Fibroblast of lung (primary cell): ENCODE data around the gene CDC5L. TPM values are rescaled to one million over a fixed set of nuclear protein-coding genes. Genes with fewer than 3 reads are reported as not detected.

Experiments used
- DNase-seq, 2 donors: peaks; one replicate each; pipeline versions ENCODE4 v3.0.0 to v3.0.0-alpha.2; 2010; ENCODE audit warnings: low read depth in 2 of 2
- H2AFZ ChIP-seq: 2 replicates; pipeline ENCODE4 v1.5.1; 2012; ENCODE audit warnings: low read length, control low read depth, inconsistent platforms
- H3K27ac ChIP-seq: 2 replicates; pipeline ENCODE4 v1.5.1; 2011; ENCODE audit warnings: low read length, control low read depth; ENCODE audit not compliant: insufficient read depth
- H3K27me3 ChIP-seq: 2 replicates; pipeline ENCODE4 v1.5.1; 2011; ENCODE audit warnings: mild to moderate bottlenecking, low read length; ENCODE audit not compliant: control insufficient read depth, insufficient read depth
- H3K36me3 ChIP-seq: 2 replicates; pipeline ENCODE4 v1.5.1; 2011; ENCODE audit warnings: low read length; ENCODE audit not compliant: control insufficient read depth, insufficient read depth
- H3K4me1 ChIP-seq: 2 replicates; pipeline ENCODE4 v1.5.1; 2011; ENCODE audit warnings: low read length; ENCODE audit not compliant: control insufficient read depth, insufficient read depth; ENCODE audit errors: extremely low read depth
- H3K4me2 ChIP-seq: 2 replicates; pipeline ENCODE4 v1.5.1; 2011; ENCODE audit warnings: low read length, control low read depth; ENCODE audit not compliant: insufficient read depth; ENCODE audit errors: extremely low read depth
- H3K4me3 ChIP-seq, 4 experiments: fragments of 200-600 bp in 1 of 4; sonication (generic) in 1 of 4; replicated peaks in 1 of 4; 2 replicates each; pipeline ENCODE4 v1.5.1; 2011 to 2016; ENCODE audit warnings: low read length in 4 of 4, low read depth in 3 of 4, mild to moderate bottlenecking in 3 of 4, control low read depth in 2 of 4, inconsistent platforms in 1 of 4, mixed read lengths in 1 of 4; ENCODE audit not compliant: insufficient read depth in 1 of 4; ENCODE audit errors: control extremely low read depth in 1 of 4
- H3K79me2 ChIP-seq: 2 replicates; pipeline ENCODE4 v1.5.1; 2012; ENCODE audit warnings: mild to moderate bottlenecking, low read length, inconsistent platforms; ENCODE audit not compliant: control insufficient read depth, insufficient read depth
- H3K9ac ChIP-seq: 2 replicates; pipeline ENCODE4 v1.5.1; 2011; ENCODE audit warnings: mild to moderate bottlenecking, low read length, control low read depth; ENCODE audit not compliant: insufficient read depth
- H3K9me3 ChIP-seq: 2 replicates; pipeline ENCODE4 v1.5.1; 2012; ENCODE audit warnings: low read depth, low read length; ENCODE audit not compliant: control insufficient read depth, insufficient read depth
- H4K20me1 ChIP-seq: 2 replicates; pipeline ENCODE4 v1.5.1; 2011; ENCODE audit warnings: low read length; ENCODE audit not compliant: control insufficient read depth, insufficient read depth; ENCODE audit errors: extremely low read depth
- EZH2 ChIP-seq: IDR thresholded peaks from 2 replicates; pipeline ENCODE4 v1.5.1; 2012; ENCODE audit warnings: low read length, control low read depth, mild to moderate bottlenecking; ENCODE audit errors: missing control alignments
- polyA plus RNA-seq, 2 donors: library from polyadenylated mRNA; depleted of rRNA in 1 of 2; stranded (reverse) in 1 of 2; unstranded in 1 of 2; fragments of >200 nt; gene quantifications; 2 replicates each; pipeline ENCODE4 v1.2.1, GENCODE V29; 2011 to 2012; ENCODE audit warnings: missing spikeins in 1 of 2
- total RNA-seq: library from RNA; depleted of rRNA; stranded (reverse); fragments of >200 nt; gene quantifications from 2 replicates; pipeline ENCODE4 v1.2.1, GENCODE V29; 2014
- TF ChIP-seq, protein P1 (sequence below), 2 donors: IDR thresholded peaks in 1 of 2; conservative IDR thresholded peaks in 1 of 2; 1 replicate in 1 of 2; 2 replicates in 1 of 2; pipeline ENCODE4 v1.5.1; 2011 to 2012; ENCODE audit warnings: low read length in 2 of 2, control low read depth in 1 of 2, inconsistent platforms in 1 of 2, low read depth in 1 of 2, mild to moderate bottlenecking in 1 of 2

The CDC5L gene
- total and polyA plus RNA-seq, 2 donors (not counting 1 experiment from before 2014, with no cell fraction given): 18.7 to 22.5 TPM

DNA sequence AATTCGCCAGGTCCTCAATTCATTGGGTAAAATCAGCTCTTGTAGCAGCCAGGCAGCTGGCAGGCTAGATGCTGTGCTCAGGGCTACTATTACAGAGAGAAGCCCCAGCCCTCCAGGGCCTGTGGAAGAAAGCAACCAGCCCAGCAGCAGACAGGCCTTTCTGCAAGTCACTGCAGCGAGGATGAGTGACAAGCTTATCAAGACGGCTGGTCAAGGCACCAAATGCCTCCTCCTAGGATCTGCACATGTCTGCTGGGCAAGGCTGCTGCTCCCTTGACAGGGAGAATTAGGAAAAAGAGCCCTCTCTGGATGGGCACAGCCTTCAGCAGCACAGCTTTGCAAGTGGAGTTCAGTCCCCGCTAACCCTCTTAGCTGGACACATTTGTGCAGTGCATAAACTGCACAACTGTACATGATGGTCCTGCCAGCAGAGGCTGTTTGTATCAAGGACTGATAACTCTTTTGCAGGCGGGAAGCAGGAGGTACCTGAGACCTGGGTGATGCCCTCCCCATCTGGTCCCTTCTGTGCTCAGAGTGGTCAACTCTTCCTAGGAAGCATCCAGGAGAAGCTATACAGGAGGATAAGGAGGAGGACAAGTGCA is 89.9 kb downstream of the CDC5L start:
- Histone ChIP-seq H3K9ac (no peak overlapping the region), H4K20me1 (no peaks in the 10 kb centered on the region), H3K4me2 (no peak overlapping the region), H3K36me3 (no peaks in the 10 kb centered on the region), H2AFZ (no peak overlapping the region), H3K9me3 (no peaks in the 10 kb centered on the region), H3K4me1 (no peaks in the 10 kb centered on the region), H3K4me3 (no peak overlapping the region), H3K79me2 (no peaks in the 10 kb centered on the region), H3K27ac (no peak overlapping the region), H3K27me3 (peaks cover 7% of the 10 kb centered on the region)
- no peak for DNase-seq
- no peak for TF ChIP-seq EZH2
- TF ChIP-seq, protein P1, sequence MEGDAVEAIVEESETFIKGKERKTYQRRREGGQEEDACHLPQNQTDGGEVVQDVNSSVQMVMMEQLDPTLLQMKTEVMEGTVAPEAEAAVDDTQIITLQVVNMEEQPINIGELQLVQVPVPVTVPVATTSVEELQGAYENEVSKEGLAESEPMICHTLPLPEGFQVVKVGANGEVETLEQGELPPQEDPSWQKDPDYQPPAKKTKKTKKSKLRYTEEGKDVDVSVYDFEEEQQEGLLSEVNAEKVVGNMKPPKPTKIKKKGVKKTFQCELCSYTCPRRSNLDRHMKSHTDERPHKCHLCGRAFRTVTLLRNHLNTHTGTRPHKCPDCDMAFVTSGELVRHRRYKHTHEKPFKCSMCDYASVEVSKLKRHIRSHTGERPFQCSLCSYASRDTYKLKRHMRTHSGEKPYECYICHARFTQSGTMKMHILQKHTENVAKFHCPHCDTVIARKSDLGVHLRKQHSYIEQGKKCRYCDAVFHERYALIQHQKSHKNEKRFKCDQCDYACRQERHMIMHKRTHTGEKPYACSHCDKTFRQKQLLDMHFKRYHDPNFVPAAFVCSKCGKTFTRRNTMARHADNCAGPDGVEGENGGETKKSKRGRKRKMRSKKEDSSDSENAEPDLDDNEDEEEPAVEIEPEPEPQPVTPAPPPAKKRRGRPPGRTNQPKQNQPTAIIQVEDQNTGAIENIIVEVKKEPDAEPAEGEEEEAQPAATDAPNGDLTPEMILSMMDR (conservative IDR thresholded peaks at IDR 0.05 in 1 of 2, IDR thresholded peaks at IDR 0.05 in 1 of 2; ENCODE audit: low read depth in 1 of 2, low read length in 2 of 2): no peak

DNA sequence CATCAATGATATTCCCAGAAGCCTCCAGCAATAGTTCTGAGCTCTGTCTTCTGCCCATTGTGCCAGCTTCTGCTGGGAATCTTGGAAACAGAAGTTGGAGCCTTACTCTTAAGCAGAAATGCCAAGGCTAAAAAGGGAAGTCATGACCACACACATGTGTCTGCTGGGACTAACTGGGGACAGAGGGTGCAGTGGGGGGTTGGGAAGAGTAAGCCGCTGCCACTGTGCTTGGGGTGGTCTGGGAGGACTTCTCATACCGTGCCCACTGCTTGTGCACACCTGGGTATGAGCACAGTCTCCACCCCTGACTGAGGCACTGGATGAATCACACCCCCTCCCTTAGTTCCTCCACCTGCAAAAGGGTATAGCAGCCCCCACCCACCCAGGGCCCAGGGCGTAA is 90.7 kb downstream of the CDC5L start:
- H3K27me3 ChIP-seq: peaks cover 12% of the 10 kb centered on the region
- TF ChIP-seq, protein P1 (conservative IDR thresholded peaks at IDR 0.05 in 1 of 2, IDR thresholded peaks at IDR 0.05 in 1 of 2; ENCODE audit: low read depth in 1 of 2, low read length in 2 of 2): no peak
- no peak for TF ChIP-seq EZH2
- no peaks in the 10 kb centered on the region for H4K20me1 ChIP-seq
- no peak overlapping the region for H2AFZ ChIP-seq
- H3K4me2 ChIP-seq: no peak overlapping the region
- H3K9ac ChIP-seq: no peak overlapping the region
- no peaks in the 10 kb centered on the region for H3K4me1 ChIP-seq
- H3K79me2 ChIP-seq: no peaks in the 10 kb centered on the region
- H3K27ac ChIP-seq: no peak overlapping the region
- no peak overlapping the region for H3K4me3 ChIP-seq
- H3K9me3 ChIP-seq: no peaks in the 10 kb centered on the region
- no peaks in the 10 kb centered on the region for H3K36me3 ChIP-seq
- DNase-seq: no peak

DNA sequence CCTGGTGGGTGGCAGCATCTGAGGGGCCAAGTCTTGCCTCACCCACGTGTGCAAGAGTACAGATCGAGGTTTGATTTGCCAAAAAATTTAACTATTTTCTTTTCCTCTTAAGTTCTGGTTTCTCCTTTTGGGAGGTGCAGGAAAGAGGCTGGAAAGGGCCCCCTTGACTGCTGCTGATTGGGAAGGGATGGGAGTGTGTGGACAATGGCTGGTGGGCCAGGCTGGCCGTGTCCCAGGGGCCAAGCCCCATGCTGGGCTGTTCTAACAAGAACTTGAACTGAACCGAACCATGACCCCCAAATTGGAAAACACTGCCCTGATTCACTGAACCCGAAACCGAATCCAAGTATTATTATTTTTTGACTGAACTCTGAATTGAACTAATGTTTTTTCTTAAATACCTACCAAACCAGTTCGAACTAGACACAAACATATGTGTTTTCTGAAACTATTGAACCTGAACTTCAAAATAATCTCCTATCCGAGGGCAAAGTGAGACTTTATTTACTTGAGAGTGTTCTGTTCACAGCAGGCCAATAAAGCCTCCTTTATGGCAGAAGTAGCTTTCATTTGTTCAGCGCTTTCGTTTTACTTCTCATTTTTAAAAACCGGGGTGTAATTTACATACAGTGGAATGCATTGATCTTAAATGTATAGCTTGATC is 91.2 kb downstream of the CDC5L start:
- Histone ChIP-seq H3K36me3 (no peaks in the 10 kb centered on the region), H3K9me3 (no peaks in the 10 kb centered on the region), H3K4me1 (no peaks in the 10 kb centered on the region), H3K9ac (no peak overlapping the region), H4K20me1 (no peaks in the 10 kb centered on the region), H3K4me3 (no peak overlapping the region), H3K27me3 (peaks cover 12% of the 10 kb centered on the region), H2AFZ (no peak overlapping the region), H3K27ac (no peak overlapping the region), H3K4me2 (no peak overlapping the region), H3K79me2 (no peaks in the 10 kb centered on the region)
- DNase-seq: no peak
- TF ChIP-seq, protein P1 (conservative IDR thresholded peaks at IDR 0.05 in 1 of 2, IDR thresholded peaks at IDR 0.05 in 1 of 2; ENCODE audit: low read depth in 1 of 2, low read length in 2 of 2): no peak
- no peak for TF ChIP-seq EZH2
